Activated CD4-positive, alpha-beta T cell treated with anti-CD3 and anti-CD28 coated beads, Interleukin-2, Interleukin-6, amounts not matched to agents 100 ng/mL and 50 ng/mL, durations not matched to agents 16 hours and 8 hours (primary cell): ENCODE results near the gene ASAH2.
"Not testable (repeated sequence)": the region's sequence is repeated elsewhere in the genome, so short reads cannot be mapped to it uniquely, and the experiment has no call there.

ENCODE experiments used
- DNase-seq: peaks from one replicate; pipeline ENCODE4 v3.0.0-alpha.2; 2020

The ASAH2 gene

DNA sequence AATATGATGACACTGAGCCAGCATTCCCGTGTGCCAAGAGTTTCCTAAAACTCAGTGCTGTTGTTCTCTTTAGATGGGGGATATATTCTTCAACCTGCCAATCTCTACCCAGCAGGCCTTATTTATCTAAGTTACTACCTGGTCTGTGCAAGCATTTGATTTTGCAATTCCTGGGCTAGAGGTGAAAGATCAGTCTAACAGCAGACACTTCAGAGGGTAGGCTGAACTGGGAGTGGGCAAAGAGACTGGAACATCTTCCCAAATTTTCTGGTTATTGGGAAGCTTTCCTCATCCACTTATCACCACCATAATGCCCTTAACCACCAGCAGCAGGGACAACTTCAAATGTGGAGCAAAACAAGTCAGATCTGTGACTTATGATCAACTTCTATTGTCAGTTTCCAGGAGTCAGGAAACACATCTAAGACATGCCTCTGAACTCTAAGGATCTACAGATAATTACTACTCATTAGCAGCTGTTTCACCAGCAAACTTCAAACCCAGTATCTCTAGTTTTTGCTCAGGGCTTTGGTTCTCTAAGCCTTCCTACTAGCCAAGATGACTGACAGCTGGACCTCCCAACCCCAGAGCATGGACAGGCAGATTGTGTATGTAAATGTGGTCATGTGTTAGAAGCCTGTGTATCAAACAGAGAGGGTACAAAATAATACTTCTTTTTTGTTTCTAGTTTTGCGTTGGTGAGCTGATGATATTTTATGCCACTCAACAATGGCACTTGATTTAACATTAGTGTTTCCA, 1.0 kb downstream of the ASAH2 start:
- DNase-seq: no peak

DNA sequence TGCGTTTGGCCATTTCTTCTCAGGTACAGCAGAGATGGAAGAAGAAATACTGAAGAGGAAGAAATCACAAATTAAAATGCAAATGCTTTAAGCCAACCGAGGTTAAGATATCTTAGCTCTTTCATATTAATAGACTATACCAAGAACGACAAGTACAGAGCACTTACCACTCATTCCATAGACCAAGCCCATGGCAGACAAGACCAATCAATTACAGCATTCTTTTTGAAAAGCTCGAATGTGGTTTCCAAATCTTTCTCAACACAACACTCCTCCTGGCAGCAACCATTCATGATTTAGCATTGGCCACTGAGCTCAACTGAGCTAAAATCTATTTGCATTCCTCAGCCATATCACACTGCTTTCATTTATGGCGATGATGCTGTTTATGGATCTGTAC, 2.7 kb downstream of the ASAH2 start:
- no peak for DNase-seq

DNA sequence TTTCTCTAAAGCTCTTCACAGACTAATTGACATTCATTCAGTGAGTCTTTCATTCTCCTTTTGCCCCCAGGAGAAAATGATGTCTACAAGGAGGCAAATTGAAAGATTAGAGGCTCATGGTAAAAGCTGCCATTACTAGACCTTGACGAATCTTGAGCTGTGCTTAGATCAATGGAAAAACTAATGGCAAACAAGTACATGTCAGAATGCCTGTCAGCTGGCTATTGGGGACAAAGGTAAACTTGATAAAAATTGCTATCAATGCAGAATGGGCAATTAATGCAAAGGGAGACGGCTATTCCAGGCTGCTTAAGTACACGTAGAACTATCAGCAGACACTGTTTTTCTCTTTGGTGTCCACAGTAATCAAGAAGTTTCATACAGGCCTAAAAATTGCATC, 3.3 kb downstream of the ASAH2 start:
- DNase-seq: no peak

DNA sequence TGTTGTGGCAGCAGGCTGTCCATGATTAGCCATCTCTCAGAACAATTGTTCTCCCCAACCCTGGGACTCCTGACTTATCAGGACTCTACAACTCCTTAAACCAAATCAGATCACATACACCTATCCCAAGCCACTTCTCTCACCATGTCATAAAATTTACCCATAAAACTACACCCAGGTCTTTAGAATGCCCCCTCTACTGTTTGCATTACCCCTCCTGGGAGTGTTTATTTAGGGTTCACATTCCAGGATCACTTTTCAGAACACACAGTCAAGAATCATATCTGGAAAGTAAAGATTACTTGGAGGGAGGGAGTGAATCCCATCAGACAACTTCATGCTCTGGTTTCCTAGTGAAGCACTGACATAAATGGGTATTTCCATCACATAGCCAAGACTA, 7.1 kb downstream of the ASAH2 start:
- DNase-seq: no peak

DNA sequence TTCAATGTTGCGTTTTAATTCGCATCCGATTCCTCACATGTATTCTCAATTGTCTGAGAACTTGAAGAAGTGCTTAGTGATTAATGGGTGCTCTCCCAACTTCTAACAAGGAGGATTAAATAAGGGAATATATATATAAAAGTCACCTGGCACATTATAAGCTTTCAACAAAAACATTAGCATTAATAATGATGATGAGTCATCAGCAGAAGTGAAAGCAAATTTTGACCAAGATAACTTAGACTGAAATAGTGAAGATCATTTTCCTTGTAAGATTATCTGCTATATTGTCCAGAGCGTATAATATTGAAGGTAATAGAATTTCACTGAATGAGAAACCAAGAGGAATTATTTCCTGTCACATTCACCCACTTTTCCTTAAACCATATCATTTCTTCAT, 8.5 kb downstream of the ASAH2 start:
- no peak for DNase-seq

DNA sequence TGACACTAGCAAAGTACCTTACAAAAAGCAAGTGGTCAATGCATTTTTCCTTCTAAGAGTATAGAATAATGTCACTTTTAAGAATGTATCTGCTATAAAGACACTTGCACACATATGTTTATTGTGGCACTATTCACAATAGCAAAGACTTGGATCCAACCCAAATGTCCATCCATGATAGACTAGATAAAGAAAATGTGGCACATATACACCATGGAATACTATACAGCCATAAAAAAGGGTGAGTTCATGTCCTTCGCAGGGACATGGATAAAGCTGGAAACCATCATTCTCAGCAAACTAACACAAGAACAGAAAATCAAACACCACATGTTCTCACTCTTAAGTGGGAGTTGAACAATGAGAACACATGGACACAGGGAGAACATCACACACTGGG, 9.8 kb downstream of the ASAH2 start:
- not testable (repeated sequence) for DNase-seq

DNA sequence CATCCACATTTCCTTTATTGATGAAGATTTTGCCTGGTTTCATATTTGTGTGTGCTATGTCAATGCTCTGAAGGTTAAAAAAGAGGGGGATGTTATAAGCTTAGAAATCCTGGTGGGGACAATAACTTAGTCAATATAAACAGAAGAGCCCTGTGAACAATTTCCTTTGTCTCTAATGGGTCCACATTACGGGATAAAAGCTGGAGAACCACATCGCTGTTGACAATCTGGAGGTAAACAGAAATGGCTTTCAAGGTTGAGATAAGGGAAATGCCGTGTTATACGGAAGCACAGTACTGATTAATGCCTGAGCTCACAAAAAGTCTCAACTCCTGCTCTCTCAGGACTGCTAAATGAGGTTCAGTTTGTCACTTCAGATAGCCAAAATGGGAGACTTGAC, 16.8 kb downstream of the ASAH2 start:
- DNase-seq: no peak

DNA sequence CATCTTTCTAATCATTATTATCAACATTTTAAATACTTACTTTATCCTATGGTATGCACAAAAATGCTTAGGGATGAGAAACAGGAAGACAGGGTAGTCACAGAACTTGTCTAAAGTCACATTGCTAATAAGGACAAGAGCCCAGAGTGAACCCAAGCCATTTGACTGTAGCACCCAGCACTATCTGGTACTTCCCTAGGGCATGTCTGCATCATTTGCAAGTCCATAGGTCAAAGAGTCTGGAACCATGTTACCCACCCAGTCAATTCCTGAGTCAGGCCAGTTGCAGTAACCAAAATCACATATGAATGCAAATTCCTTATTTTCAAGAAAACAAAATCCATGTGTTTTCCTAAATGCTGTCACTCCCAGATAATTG, 19.1 kb downstream of the ASAH2 start:
- DNase-seq: no peak

DNA sequence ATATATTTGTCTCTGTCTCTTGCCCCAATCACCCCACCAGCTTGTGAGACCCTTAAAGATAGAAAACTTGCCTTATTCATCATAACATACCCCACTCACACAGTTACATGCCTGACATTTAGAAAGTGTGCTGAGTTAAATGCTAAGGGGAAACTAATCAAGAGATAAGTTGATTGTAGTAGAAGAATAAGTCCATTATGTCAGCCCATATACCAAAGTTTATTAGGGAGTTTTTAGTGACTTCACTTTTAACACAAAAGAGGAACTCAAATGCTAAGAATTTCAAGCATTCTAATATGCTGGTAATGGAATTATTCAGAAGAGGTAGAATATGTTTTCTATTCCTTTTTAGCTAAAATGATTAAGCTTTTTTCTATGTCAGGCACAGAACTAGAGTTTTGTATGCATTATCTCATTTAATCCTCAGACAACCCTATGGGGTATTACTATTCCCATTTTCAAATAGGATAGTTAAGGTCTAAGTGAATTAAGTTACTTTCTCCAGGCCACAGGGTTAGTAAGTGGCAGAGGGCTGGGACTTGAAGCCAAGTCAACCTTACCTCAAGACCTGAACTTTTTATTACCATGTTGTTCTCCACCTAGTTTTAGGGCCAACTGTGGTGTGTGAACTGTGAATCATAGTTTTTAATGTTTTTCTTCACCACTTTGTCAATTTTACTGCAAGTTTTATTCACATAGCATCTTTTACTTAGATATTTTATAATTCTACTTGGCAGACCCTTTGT, 19.6 kb downstream of the ASAH2 start:
- DNase-seq: no peak

DNA sequence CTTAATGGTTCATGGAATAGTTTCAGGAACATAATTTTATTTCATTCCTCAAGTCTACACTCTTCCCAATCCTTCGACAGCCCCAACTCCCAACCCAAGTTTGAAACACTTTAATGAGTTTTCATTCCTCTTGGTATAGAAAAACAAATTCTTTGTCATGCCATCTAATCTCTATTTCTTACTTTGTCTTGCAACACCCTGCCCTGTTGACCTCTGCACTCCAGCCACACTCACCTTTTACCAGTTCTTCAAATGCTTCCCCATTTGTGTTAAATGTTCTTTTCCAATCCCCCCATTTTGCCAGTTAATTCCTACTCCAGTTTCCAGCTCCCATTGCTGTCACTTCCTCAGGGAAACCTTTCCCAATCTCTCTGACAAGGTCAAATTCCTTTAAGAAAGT, 21.9 kb downstream of the ASAH2 start:
- DNase-seq: no peak

DNA sequence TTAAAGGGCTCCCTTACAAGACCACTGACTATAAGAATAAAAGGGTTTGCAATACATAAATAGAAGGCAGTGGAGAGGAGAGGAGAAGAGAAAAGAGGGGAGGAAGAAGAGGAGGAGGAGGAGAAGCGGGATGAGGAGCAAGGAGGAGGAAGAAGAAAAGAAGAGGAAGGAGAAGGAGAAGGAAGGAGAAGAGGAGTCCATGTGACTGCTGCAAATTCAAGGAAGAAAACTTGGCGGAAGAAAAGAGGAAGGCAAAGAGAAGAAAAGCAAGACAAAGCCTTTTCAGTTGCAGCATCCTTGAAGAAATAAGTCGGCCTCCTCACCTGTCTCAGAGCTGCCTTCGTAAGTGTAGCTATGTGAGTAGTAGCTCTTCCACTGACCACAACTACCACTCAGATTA, 22.6 kb downstream of the ASAH2 start:
- DNase-seq: no peak

DNA sequence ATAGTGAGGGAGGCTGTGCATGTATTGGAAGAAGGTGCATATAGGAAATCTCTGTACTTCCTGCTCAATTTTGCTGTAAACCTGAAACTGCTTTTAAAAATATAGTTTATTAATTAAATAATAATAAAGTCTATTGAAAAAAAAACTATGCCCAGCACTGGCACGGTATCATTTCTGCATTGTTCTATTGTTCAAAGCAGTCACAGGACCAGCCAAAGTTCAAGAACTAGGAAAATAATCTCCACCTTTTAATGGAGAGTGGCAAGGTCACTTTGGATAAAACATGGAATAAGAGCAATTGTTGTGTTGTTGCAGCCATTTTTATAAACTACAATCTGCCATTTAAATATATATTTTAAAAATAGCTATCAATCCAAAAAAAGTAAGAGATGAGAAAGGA, 24.7 kb downstream of the ASAH2 start:
- no peak for DNase-seq

DNA sequence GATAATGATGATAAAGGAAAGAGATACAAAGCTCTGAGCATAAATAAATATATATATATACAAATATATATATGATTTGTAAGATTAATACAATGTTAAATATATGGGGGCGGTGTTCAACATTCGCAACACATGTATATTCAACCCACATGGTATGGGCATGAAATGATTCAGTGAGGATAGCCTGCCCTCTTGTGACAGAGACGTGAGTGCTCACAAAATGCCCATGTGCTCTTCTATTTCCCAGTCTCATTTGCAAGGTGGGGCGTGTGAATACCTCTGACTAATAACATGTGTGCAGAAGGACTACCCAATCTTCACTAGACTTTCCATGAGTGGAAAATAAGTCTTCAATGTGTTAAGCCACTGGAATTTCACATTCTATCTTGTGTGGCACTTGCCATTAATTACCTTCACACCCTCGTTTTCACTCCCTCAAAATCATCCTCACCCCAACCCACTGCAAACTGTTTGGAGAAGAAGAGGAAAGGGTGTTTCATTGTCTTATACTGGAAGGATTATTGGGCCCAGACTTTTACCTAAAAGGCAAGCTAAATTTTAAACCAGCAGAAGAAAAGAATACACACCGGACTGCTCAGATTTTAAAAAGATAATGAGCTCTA, 26.9 kb downstream of the ASAH2 start:
- DNase-seq: peak; percentile 63

DNA sequence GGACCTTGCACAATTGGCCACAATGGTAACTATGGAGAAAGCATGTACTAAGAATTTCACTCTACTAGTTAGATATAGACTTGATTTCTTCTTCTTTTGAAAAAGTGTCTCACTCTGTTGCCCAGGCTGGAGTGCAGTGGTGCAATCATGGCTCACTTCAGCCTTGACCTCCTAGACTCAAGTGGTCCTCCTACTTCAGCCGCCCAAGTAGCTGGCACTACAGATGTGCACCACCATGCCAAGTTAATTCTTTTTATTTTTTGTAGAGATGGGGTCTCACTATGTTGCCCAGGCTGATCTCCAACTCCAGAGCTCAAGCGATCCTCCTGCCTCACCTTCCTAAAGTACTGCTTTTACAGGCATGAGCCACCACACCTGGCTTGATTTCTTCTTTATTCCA, 29.1 kb downstream of the ASAH2 start:
- DNase-seq: no peak

DNA sequence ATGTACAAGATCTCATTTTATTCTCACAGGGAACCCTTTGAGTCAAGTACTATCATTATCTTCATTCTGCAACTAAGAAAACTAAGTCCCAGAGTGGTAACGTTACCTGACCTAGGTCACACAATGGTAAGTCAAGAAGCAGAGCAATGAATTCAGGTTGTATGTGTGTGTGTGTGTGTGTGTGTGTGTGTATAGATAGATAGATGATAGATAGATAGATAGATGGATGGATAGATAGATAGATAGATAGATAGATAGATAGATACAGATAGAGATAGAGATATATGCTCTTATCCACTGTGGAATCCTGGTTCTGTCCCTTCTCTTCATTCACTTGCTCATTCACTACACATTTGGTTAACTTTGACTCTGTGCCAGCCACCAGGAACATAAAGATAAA, 29.8 kb downstream of the ASAH2 start:
- DNase-seq: no peak

DNA sequence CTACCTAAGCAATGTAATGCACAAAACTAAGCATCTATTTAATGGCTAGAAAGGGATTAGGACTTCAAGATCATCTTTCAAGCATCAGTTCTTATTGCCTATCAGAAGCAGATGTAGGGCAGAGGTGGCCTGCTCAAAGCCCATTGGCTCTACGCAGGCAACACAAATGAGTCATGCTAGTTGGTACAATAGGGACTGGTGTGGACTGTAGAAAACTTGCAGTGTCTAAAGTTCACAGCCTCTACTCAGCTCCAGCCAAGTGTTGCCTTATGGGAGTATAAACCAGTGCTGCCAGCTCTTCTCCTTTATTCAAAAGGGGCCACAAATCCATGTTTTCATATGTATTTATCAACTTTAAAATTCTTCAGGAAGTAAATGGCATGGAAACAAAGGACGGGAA, 31.7 kb downstream of the ASAH2 start:
- no peak for DNase-seq

DNA sequence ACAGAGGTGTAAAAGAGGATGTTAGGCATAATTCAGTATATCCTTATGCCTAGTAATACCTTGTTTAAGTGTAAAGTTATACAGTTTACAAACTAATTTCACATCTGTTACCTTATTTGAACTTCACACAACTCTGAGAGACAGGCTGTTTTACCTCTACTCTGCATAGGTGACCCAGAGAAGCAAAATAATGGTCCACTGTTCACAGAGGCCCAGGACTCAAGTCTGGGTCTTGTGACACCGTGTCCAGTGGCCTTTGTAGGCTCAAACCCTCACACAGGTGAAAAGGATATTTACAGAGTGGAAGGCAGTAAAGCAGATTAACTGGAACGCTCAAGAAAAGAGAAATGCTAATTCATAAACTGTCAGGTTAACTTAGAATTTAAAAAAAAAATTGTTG, 32.1 kb downstream of the ASAH2 start:
- DNase-seq: no peak

DNA sequence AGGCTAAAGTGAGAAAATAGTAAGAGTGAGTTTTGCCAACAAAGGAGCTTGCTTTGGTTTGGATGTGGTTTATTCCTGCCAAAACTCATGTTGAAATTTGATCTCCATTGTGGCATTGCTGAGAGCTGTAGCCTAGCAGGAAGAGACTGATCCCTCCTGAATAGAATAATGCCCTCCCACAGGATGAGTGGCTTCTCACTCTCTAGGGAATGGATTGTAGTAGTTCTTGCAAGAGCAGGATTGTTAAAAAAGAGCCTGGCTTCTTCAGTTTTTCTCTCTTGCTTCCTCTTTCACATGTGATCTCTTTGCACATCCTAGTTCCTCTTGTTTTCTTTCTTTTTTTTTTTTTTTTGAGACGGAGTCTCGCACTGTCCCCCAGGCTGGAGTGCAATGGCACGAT, 34.4 kb downstream of the ASAH2 start:
- no peak for DNase-seq

DNA sequence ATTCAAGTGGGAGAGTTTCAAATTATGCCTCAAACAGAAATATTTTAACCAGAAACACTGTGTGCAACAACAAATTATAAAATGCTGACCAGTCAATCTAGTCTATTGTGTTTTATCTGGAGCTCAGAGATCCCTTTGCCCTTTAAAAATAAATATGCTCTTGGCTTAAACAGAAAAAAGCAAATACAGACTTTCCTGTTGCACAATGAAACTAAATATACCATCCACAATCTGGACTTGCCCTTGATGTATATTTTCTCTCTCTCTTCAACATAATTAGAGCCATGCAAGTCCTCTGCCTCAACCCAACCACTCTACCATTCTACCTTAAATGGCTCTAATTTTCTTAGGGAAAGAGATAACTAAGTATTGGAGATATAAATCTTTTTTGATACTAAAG, 34.9 kb downstream of the ASAH2 start:
- no peak for DNase-seq

DNA sequence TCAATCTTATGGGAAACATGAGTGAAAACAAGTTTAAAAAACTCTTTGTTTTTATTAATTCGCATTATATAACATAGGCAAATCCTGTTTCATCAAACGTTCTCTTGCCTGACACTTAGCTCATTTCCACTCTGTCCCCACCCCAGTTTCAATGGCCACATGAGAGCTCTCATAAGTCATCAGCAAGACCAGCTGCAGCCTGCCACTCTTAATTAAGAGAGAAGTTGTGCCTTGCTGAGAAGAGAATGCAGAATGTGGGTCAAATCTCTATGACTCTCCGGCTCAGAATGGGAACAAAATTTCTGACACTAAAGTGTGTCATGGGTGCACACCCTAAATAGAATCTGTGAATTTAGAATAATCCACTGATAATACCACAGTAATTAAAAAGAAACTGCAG, 39.6 kb downstream of the ASAH2 start:
- no peak for DNase-seq

DNA sequence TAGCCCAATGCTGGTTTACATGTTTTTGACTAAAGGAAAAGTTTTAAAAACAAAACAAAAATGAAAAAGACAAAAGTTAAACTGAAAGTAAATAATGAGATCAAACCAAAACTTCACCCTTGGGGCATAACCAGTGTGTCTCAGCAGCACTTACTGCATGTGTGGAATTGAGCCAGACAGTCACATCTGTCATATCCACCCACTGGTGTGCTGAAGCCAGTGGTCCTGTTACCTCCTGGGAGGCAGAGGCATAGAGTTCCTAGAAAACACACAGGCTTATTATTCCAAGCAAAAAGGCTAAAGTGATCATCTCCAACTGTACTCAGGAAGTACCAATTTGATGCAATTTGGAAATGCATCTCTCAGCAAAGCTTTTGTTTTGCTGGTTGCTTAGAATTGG, 40.4 kb downstream of the ASAH2 start:
- no peak for DNase-seq
